ENCODE results near the gene PODXL.
"Not testable (repeated sequence)": the region's sequence is repeated elsewhere in the genome, so short reads cannot be mapped to it uniquely, and the experiment has no call there.

Gene PODXL

DNA sequence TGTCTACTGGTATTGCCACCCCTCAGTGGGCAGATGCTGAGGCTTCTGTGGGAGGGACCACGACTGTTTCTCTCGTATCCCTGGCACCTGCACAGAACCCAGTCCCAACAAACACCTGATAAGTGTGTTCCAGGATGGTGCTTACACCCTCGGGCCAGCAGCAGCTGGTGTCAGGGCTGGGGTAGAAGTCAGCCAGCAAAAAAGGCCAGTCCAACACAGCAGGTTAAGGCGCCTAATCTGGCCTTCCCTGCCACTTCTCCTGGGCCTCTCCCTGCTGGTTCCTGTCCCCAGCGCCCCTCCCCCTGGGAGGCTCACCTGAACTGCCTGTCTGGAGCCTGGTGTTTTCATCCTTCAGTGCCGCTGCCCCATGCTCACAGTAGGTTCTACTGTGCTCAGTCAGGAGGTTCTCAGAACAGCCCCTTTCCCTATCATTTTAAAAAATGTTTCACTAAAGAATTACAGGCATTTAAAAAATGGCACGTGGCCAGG is 20.0 kb downstream of the PODXL start:
- no peak for DNase-seq

DNA sequence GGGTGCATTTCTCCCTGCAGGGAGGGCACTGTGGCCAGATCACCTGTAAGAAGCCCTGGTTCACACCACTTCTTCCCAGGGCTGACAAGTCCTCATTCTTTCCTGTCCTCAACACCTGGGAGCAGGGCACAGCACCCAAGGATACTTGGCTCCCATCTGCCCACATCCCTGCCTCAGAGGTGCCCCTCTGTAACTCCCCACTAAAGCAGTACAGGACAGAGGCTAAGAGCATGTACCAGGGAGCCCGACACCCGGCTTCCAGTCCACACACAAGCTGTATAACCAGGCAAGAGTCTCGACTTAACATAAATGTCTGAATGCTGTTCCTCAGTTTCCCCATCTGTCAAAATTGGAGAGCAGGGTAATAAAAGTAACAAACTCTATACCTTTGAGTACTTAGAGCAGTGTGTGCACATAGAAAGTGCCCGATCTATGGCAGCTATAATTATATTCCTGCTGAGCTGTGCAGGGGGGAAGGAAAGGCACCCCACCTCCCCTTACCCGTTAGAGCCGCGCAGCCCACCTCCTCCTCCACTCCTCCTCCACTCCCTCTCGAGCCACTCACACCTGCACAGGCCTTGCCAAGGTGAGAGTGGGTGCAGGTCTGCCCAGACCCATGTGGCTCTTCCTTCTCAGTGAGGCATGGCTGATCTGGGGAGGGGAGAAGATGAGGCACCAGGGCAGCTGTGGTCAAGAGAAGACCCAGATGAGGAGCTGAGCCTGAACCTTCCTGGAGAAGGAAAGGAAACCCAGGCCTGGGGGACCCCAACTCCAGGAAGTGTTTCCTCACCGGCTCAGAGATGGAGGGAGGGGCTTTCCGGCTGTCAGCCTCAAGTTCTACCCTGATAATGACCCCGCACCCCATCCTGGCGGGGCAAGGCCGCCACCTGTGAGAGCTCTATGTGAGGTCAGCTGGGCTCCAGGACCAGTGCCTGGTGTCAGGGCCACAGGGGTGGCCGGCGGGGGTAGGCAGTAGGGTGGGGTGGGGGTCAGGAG is 22.6 kb downstream of the PODXL start:
- no peak for DNase-seq

DNA sequence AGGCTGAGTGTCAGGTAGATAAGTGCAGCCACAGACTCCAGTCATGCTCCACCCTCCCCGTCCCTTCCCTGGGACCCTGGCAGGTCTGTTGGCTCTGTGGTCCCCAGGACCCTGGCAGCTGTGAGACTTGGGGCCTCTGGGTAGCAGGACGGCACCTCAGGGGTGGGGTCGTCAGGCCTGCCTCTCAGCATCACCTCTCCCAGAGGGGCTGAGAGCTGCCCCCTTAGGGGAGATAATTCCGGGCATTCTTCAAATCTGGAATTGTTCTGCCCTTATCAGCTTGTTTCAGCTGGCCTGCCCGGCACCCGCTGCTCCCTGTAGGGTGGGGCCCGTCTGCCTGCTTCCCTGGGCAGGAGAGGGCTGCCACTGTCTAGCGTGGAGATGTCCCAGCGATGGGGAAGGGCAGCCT is 23.3 kb downstream of the PODXL start:
- no peak for DNase-seq

DNA sequence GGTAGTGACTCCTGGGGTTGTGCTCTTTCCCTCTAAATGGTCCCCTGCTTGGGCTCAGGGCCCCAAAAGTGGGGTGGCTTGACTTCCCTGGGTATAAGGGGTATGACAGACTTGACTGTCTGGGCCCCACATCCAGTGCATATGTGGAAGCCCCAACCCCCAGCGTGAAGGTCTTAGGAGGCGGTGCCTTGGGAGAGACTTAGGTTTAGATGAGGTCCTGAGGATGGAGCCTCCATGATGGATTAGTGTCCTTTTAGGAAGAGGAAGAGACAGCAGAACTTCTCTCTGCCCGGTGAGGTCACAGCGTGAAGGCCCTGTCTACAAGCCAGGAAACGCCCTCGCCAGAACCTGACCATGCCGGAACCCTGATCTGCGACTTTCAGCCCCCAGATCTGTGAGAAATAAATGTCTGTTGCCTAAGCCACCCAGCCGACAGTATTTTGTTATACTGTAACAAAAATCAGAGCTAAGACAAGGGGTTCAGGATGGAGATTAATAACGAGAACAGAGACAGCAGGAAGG is 23.8 kb downstream of the PODXL start:
- no peak for DNase-seq

DNA sequence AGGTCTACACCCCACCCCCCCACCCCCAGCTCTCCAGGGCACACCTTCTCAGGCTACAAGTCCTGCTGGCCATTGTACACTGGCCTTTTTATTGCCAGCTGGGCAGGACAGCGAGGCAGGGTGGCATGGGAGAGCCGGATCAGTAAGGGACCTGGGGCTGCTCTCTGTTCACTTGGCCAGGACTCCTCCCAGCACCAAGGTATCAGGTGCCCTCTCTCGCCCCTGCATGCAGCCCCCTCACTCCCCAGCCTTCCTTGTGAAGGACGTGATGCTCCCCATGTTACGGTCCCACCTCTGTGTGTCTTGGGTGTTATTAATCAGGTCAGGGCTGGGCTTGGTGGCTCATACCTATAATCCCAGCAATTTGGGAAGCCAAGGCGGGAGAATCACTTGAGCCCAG is 26.3 kb downstream of the PODXL start:
- DNase-seq = no peak

DNA sequence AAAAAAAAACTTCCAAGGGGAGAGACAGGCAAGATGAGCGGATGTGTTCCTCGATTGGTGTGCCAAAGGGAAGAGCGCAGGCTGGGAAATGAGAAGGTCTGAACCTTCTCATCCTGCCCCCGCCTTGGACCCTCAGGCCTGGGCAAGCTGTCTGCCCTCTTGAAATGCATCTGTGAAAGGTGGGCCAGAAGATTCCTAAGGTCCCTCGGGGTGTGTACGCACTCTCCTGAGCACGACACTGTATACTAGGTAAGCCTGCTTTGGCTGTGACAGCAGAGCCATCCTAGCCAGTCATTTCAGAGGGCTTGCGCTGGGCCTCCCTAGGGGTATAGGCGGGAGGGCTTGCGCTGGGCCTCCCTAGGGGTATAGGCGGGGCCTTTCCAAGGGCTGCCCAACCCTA is 26.8 kb downstream of the PODXL start:
- no peak for DNase-seq

DNA sequence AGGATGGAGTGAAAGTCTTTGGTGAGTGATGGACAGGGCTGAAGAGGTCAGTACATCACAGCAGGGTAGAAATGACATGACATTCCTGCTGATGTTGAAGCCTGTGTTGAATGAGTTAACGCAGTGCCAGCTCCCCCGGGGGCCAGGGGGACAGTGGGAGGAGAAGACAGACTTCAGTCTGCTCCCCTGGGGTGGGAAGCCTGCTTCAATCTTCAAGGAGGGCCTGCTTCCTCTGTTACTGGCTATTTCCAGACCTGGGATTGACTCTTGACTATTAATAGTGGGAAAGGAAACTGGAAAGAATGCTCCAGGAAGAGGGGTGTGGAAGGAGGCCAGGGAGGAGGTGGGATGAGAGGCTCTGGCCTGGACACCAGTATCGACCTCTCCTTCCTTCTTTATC is 27.2 kb downstream of the PODXL start:
- DNase-seq = no peak

DNA sequence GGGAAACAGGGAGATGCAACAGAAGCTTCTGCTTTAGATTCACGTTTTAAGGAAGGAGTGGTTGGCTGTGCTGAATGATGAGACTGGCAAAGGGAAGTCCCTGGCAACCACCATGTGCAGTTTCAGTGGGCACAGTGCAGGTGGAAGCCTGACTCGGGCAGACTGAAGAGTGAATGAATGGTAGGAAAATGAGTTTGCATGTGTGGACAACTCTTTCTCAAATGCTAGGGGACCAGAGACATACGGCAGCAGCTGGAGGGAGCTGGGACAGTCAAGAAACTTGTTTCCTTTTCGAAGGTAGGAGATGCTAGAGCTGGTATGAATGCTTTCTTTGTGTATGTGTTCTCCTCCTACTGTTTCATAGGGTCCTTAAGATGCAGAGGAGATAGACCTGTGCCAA is 29.0 kb downstream of the PODXL start:
- DNase-seq = no peak

DNA sequence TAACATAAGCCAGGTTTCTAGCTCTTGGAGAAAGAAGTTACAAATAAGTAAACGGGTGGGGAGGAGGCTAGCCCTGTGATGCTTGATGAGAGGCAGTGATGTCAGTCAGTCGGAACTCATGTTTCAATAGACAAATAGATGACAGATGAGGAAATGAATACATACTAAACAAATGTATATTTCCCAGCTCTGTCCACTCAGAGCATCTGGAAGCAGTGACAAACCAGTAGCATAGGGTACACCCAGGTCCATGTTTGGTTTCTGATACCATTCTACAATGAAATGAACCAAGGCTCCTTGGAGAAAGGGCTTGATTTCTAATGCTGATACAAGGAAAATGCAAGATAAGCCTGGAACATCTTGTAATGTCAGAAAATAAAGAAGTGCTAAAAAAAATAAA is 30.6 kb downstream of the PODXL start:
- no peak for DNase-seq

DNA sequence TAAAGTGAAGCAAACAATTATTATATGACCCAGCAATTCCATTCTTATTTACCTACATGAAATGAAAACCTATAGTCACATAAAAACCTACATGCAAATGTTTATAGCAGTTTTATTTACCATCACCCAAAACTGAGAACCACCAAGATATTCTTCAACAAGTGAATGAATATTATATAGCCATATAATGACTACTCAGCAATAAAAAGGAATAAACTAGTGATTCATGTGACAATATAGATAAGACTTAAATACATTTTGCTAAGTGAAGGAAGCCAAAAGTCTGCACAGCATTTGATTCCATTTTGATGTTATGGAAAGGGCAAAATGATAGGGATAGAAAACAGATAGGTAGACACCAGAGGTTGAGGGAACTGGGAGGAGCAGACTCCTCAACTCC is 31.7 kb downstream of the PODXL start:
- no peak for DNase-seq

DNA sequence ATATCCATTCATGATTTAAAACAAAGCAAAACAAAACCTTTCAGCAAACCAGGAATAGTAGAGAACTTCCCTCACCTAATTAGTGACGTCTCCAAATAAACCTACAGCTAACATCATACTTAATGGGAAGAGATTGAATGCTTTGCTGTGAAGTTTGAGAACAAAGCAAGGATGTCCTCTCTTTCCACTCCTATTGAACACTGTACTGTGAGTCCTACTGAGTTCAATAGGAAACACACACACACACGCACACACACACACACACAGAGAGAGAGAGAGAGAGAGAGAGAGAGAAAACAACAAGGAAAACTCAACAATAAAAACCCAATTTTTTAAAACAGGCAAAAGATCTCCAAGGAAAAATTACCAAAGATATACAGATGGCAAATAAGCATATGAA is 32.3 kb downstream of the PODXL start:
- DNase-seq = no peak

DNA sequence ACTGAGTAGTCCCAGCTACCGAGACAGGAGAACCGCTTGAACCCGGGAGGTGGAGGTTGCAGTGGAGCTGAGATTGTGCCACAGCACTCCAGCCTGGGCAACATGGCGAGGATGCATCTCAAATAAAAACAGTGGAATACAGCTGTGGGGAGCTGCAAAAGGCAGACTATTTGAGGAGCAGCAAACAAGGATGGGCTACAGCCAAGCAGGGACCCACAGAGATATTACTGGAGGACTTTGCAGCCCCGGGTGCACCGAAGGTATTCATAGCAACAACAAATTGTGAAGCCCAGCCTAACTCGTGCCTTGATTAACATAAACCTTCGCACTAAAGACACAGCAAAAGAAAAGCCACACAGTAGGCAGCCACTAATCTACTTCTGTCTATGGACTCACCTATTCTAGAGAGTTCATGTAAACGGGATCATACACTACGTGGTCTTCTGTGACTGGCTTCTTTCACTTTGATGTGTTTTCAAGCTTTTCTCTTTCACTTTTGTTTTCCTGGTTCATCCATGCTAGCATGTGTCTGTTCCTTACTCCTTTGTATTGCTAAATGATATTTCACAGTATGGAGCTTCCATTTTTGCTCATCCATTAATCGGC is 34.0 kb downstream of the PODXL start:
- DNase-seq = no peak

DNA sequence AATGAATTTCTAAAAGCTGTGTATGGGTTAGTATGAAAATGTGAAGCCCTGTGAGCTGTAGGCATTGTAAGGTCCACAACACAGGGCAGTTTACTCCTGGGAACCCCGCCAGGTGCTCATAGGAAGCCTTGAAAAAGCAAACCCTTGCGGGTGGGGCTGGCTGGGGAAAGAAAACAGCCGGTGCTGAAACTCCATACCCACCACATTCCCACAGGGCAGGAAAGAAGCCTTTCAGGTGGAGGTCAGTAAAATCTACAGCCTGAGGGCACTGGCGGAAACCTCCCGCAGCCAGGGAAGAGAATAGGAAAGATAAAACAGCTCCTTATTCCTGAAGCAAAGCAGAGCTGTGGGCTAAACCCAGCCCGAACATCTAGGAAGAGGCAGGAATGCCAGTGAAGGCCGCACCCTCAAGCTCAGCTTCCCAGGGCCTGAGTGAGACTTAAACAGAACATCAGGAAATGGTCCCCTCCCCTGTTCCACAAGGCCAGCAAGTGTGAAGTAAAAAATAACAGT is 34.7 kb downstream of the PODXL start:
- no peak for DNase-seq

DNA sequence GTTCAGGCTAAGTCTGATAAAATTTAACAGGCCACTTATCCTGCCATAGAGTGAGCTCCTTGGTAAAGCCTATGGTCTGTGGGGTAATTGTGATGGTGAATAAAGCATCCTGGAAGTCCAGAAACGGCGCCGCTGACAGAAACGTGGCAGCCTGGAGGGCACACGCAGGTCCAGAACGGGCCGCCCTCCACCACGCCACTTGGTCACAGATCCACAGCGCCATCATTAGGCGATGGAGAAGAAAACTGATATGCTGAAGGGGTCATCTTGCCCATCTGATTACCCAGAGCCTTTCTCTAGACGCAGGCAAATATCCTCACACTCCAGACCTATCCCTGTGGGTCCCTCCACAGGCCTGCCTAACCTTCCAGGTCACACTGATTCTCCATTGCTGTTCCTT is 37.8 kb downstream of the PODXL start:
- no peak for DNase-seq

DNA sequence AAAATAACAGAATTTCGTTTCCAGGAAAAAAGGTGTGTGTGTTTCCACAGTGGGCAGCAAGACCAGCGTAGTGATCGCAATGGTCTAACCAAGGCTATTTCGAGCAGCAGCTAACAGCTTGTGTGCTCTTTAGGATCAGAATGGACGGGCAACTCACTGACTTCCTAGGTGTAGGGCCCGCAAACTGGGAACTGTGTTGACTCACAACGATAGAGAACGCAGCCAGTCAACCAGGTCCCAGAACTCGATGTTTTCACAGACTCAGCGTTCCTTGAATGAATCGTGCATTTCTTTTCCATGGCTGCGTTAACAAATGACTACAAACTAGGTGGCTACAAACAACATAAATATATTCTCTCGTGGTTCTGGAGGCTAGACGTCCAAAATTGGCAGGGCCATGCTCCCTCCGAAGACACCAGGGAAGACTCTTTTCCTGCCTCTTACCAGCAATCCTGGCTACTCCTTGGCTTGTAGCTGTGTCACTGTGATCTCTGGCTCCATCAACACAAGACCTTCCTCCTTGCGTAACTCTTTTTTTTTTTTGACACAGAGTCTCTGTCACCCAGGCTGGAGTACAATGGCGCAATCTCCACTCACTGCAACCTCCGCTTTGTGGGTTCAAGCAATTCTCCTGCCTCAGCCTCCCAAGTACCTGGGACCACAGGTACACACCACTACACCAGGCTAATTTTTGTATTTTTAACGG is 39.1 kb downstream of the PODXL start:
- no peak for DNase-seq

DNA sequence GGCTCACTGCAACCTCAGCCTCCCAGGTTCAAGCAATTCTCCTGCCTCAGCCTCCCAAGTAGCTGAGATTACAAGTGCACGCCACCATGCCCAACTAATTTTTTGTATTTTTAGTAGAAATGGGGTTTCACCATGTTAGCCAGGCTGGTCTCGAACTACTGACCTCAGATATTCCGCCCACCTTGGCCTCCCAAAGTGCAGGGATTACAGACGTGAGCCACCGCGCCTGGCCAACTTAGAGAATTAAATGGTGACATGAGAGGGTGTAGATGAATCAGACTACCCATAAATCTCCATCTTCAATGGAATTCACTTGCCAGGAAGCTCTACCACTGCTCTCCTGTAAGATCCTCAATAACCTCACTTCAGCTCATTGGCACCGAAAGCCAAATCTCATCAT is 41.0 kb downstream of the PODXL start:
- not testable (repeated sequence) for DNase-seq

DNA sequence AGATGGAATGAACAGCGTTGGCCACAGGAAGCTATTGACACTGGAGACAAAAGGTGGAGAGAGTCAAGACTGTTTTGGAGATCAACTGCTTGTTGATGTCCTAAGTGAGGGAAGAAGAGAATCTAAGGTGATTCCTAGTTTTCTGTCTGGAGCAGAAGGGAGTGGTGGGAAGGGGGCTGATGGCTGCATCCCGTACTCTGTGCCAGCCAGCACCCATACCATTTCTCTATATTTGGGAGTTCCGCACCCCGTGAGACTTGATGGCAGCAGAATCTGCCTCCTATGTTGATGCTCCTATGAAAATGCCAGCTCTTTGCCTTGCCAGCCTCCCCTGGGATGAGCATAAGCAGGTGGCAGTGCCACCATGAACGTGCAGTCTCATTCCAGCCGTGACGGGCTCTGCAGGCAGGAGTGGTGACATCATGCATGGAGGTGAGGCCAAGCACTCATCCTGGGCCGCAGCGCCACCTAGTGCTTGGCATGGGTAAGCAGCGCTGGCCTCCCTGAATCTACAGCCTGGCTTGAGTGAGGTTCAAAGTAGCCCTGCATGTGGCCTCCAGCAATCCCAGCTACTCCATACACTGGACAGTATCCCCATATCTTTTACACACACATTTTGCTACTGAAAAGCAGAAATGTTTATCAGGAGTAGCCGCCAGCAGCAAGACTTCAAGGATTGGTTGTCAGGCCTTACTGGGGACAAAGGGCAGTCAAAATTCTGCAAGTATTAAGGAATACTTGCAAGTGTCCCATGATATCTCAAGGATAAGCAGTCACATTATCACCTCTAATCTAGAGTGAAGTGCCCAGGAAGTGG is 43.0 kb downstream of the PODXL start:
- peak; percentile 52 for DNase-seq

DNA sequence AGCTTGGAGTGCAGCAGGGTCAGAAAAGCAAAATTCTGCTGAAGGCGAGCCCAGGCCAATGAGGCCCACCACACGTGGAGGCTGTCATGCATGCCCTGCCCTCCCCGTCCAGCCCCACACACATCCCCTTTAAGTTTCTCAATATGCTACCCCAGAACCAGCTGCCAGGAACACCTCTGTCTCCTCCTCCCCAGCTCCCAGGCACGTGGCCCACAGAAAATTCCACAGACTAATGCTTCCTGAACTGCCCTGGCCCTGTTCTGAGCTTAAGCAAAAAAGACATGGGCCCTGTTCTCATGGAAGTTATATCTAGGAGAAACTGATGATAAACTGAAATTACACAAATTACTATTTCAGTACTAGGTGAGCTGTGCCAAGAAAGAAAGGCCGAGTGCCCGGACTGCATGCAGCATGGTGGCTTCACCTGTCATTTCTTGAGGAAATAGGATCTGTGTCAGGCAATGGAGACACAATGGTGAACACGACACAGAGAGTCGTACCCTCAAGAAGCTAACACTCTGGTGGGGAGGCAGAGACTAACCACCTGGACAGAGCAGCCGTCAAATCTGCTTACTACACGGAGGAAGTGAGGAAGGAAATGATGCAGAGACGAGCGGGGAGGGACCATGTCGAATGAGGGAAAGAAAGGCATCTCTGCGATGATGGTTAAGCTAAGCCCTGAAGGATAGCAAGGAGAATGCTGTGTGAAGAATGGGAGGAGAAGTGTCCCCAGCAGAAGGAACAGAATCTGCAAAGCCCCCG is 44.5 kb downstream of the PODXL start:
- no peak for DNase-seq

DNA sequence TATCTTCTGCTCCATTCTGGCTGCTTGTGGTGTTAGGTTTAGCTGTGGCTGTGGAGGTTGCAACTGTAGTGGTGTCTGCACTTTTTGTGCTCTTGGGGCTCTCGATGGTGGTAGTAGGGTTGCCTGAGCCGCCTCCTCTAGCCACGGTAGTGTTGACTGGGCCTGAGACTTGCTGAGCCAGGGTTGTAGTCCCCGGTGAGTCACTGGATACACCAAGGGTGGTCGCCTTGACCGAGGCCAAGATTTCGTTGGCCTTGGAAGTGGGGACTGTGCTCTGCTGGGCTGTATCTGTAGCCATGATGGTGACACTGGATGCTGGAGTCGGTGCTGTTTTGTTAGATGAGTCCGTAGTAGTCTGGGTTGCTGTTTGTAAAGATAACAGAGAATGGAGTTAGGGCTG is 45.4 kb downstream of the PODXL start:
- DNase-seq = no peak

DNA sequence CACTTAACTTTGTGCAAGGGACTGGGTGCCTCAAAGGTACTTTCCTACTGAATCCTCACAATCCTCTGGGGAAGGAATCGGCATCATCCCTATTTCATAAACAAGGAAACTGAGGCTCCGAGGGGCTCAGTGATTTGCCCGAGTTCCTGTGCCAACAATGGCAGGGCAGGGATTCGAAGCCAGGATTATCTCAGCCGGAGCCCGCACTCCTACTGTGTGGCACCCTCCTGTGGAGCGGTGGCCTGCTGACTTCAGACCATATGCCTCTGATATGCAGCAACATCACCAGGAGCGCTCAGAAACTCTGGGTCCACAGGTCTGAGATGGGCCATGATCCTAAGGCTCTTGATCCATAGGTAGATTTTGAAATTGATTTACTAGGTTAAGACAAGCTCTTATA is 46.6 kb downstream of the PODXL start:
- no peak for DNase-seq

DNA sequence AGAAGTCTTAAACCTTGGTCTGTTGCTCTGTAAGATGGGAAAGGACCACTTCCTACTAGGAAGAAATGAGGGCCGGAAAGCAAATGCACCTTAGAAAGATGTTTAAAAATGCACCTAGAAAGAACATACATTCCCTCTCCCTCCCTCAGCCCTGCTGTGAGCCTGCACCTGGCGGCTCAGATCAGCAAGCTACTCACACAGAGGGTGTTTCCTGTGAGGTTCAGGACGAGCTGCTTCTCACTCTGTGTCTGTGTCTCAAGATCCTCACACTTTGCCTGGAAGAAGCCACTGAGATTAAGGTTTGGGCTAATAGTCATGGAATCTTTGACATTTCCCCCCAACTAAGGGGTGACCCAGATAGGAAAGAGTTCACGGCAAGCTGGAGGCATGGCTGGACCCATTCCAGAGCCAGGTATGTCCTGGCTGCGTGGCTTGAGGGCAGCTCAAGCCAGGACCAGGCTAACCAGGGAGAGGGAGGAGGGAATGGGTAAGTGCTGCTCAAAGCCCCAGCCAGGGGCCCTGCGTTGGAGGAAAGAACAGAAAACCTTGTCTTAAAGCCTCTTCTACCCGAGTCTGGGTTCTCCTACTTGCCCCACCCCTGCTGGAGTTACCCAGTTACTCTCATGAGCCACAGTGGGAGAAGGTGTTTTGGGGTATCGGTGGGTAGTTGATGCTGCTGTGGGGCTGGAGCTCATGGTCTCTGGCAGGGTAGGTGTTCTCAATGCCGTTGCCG is 47.5 kb downstream of the PODXL start:
- no peak for DNase-seq

Measured in effector CD8-positive, alpha-beta T cell (primary cell).